Measurements from ENCODE around the gene SDC1. TPM values are rescaled to one million over a fixed set of nuclear protein-coding genes. Genes with fewer than 3 reads are reported as not detected.

The SDC1 gene
- total RNA-seq, 1 donor from 2014 or later, result 35.1 TPM

DNA sequence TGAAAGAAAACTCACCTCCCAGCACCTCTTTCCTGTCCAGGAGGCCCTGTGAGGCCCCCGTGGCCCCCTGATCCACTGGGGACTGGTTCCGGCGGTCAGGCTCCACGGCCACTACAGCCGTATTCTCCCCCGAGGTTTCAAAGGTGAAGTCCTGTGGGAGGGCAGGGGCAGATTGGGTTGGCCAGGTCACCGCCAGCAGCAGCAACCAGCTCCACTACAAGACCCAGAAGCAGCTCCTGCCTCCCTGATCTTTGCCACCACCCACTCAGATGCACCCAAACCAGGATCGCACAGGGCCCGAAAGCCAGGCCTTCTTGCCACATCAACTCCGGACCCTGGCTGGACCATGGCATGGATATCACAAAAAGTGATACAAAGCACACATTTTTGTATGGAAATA lies 21.9 kb downstream of the SDC1 start:
- H3K4me1 Mint-ChIP-seq (ENCODE audit: low read depth), result peaks cover 25% of the 10 kb centered on the region
- peaks cover 23% of the 10 kb centered on the region for H3K36me3 Mint-ChIP-seq (ENCODE audit: insufficient read depth)
- no peaks in the 10 kb centered on the region for H3K9me3 Mint-ChIP-seq (ENCODE audit: low read depth)
- H3K27ac Mint-ChIP-seq, result no peak overlapping the region
- H3K27me3 Mint-ChIP-seq, result peaks cover 3% of the 10 kb centered on the region
- TF ChIP-seq CTCF (IDR thresholded peaks at IDR 0.05; ENCODE audit: unreplicated experiment), result no peak
- H3K4me3 Mint-ChIP-seq (ENCODE audit: low read depth), result no peak overlapping the region
- DNase-seq (ENCODE audit: low spot score, unreplicated experiment), result no peak

DNA sequence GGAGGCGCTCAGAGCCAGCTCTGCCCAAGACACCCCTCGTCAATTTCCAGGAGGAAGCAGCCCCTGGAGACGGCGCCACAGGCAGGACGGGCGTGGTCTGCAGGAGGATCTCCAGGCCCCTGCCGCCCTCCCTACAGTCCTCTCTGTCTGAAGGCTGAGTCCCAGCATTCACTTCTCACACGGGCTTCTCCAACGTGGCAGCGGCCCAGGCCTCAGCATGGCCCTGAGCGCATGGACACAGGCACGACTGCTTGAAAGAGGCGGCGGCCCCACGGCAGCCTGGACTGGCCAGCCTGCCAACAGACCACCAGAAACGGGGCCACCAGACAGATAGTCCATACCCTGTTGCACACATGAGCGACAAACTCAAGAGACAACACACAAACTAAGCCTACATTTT lies 23.3 kb downstream of the SDC1 start:
- peaks cover 23% of the 10 kb centered on the region for H3K36me3 Mint-ChIP-seq (ENCODE audit: insufficient read depth)
- H3K4me1 Mint-ChIP-seq (ENCODE audit: low read depth), result peaks cover 17% of the 10 kb centered on the region
- DNase-seq (ENCODE audit: low spot score, unreplicated experiment), result no peak
- TF ChIP-seq CTCF (IDR thresholded peaks at IDR 0.05; ENCODE audit: unreplicated experiment), result no peak
- no peak overlapping the region for H3K4me3 Mint-ChIP-seq (ENCODE audit: low read depth)
- H3K27me3 Mint-ChIP-seq, result peaks cover 3% of the 10 kb centered on the region
- H3K27ac Mint-ChIP-seq, result no peak overlapping the region
- H3K9me3 Mint-ChIP-seq (ENCODE audit: low read depth), result no peaks in the 10 kb centered on the region

GRCh38 chr2:20200697-20201555 lies 24.0 kb downstream of the SDC1 start:
- Mint-ChIP-seq H3K4me1 (ENCODE audit: low read depth) (peaks cover 16% of the 10 kb centered on the region), H3K27ac (no peak overlapping the region), H3K36me3 (ENCODE audit: insufficient read depth) (peaks cover 23% of the 10 kb centered on the region), H3K4me3 (ENCODE audit: low read depth) (no peak overlapping the region), H3K9me3 (ENCODE audit: low read depth) (no peaks in the 10 kb centered on the region), H3K27me3 (peaks cover 3% of the 10 kb centered on the region)
- no peak for TF ChIP-seq CTCF (IDR thresholded peaks at IDR 0.05; ENCODE audit: unreplicated experiment)
- DNase-seq (ENCODE audit: low spot score, unreplicated experiment), result no peak

DNA sequence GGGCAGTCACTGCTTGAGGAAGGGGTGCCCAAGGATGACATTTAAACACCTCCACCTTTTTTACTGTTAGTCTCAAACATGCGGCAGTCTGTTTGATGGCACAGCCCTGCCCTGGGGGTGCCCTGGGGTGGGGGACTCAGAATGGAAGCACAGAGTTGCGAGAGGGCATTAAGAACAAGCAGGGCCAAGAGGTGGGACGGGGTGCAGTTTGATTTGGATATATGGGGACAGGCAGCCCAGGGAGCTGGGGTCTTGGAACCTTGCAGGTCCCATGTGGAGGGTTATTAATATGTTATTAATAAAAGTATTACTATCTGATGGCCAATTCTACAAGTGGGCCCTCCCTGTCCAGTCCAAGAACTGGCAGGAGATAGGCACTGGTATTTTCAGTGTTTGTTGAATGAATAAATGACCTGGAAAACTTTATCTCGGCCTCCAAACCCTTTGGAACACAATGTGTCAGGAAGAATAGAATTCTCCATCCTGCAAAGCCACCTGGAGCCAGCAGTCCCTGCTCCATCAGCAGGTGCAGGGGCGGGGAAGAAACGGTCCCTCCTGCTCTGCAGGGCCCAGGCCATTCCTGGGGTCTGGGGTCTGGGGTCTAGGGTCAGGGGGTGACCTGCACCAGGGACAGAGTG lies 25.2 kb downstream of the SDC1 start:
- Mint-ChIP-seq H3K4me3 (ENCODE audit: low read depth) (no peak overlapping the region), H3K9me3 (ENCODE audit: low read depth) (no peaks in the 10 kb centered on the region), H3K27ac (no peak overlapping the region), H3K4me1 (ENCODE audit: low read depth) (peaks cover 20% of the 10 kb centered on the region), H3K27me3 (peaks cover 3% of the 10 kb centered on the region), H3K36me3 (ENCODE audit: insufficient read depth) (peaks cover 23% of the 10 kb centered on the region)
- TF ChIP-seq CTCF (IDR thresholded peaks at IDR 0.05; ENCODE audit: unreplicated experiment), result no peak
- DNase-seq (ENCODE audit: low spot score, unreplicated experiment), result no peak

- Mint-ChIP-seq H3K36me3 (ENCODE audit: insufficient read depth) (peaks cover 23% of the 10 kb centered on the region), H3K9me3 (ENCODE audit: low read depth) (no peaks in the 10 kb centered on the region), H3K4me3 (ENCODE audit: low read depth) (no peak overlapping the region), H3K27me3 (peaks cover 3% of the 10 kb centered on the region), H3K4me1 (ENCODE audit: low read depth) (peaks cover 20% of the 10 kb centered on the region), H3K27ac (peak overlapping the region; percentile 0)
- TF ChIP-seq CTCF (IDR thresholded peaks at IDR 0.05; ENCODE audit: unreplicated experiment), result no peak
- DNase-seq (ENCODE audit: low spot score, unreplicated experiment), result no peak
These were observed 25.9 kb downstream of the SDC1 start for GRCh38 chr2:20198796-20199632.
